Mesodermal cell (in vitro differentiated cells): ENCODE results near the gene CDIPT.

ENCODE experiments used
- H3K27ac ChIP-seq: 2 replicates; pipeline ENCODE4 v1.7.0; 2013; ENCODE audit warnings: mild to moderate bottlenecking, low read depth, low read length, moderate library complexity; ENCODE audit not compliant: severe bottlenecking
- H3K36me3 ChIP-seq: 2 replicates; pipeline ENCODE4 v1.7.1; 2013; ENCODE audit warnings: mild to moderate bottlenecking, low read length, moderate library complexity; ENCODE audit not compliant: control insufficient read depth, insufficient read depth
- H3K4me1 ChIP-seq: one replicate; pipeline ENCODE4 v1.7.1; 2013; ENCODE audit warnings: mild to moderate bottlenecking, low read length; ENCODE audit not compliant: insufficient read depth, control insufficient read depth, poor library complexity, severe bottlenecking
- H3K4me3 ChIP-seq: 2 replicates; pipeline ENCODE4 v1.7.0; 2013; ENCODE audit warnings: low read length, control low read depth, mild to moderate bottlenecking; ENCODE audit not compliant: insufficient read depth, poor library complexity, severe bottlenecking; ENCODE audit errors: extremely low read depth
- H3K9me3 ChIP-seq: 2 replicates; pipeline ENCODE4 v1.7.1; 2013; ENCODE audit warnings: mild to moderate bottlenecking, low read length, moderate library complexity; ENCODE audit not compliant: control insufficient read depth
- WGBS, 2 experiments: methylation state at CpG; one replicate each; pipeline ENCODE4 v1.1.5; 2013; ENCODE audit warnings: missing lambda C conversion rate in 2 of 2; ENCODE audit not compliant: insufficient coverage in 2 of 2; 5-methylcytosine and 5-hydroxymethylcytosine counted together

The CDIPT gene

GRCh38 chr16:29904947-29905346 is 41.9 kb upstream of the CDIPT start:
- Histone ChIP-seq H3K4me3 (no peak overlapping the region), H3K36me3 (peaks cover 20% of the 10 kb centered on the region), H3K9me3 (no peaks in the 10 kb centered on the region), H3K4me1 (no peaks in the 10 kb centered on the region), H3K27ac (no peak overlapping the region)
- 98 to 100% methylated on average over 2 to 5 of the region's 7 CpGs for WGBS, 2 experiments

GRCh38 chr16:29903590-29903989 is 40.6 kb upstream of the CDIPT start:
- Histone ChIP-seq H3K4me1 (peaks cover 3% of the 10 kb centered on the region), H3K36me3 (peaks cover 20% of the 10 kb centered on the region), H3K9me3 (no peaks in the 10 kb centered on the region), H3K4me3 (no peak overlapping the region), H3K27ac (no peak overlapping the region)
- WGBS, 2 experiments: 89 to 98% methylated on average over 3 to 4 of the region's 4 CpGs

- 93 to 98% methylated on average over 19 of the region's 19 CpGs for WGBS, 2 experiments
- peaks cover 19% of the 10 kb centered on the region for H3K36me3 ChIP-seq
- peak overlapping the region; percentile 58 for H3K4me3 ChIP-seq
- H3K27ac ChIP-seq: no peak overlapping the region
- peaks cover 13% of the 10 kb centered on the region for H3K4me1 ChIP-seq
- H3K9me3 ChIP-seq: no peaks in the 10 kb centered on the region
Observed at GRCh38 chr16:29901607-29901945, 38.5 kb upstream of the CDIPT start.

DNA sequence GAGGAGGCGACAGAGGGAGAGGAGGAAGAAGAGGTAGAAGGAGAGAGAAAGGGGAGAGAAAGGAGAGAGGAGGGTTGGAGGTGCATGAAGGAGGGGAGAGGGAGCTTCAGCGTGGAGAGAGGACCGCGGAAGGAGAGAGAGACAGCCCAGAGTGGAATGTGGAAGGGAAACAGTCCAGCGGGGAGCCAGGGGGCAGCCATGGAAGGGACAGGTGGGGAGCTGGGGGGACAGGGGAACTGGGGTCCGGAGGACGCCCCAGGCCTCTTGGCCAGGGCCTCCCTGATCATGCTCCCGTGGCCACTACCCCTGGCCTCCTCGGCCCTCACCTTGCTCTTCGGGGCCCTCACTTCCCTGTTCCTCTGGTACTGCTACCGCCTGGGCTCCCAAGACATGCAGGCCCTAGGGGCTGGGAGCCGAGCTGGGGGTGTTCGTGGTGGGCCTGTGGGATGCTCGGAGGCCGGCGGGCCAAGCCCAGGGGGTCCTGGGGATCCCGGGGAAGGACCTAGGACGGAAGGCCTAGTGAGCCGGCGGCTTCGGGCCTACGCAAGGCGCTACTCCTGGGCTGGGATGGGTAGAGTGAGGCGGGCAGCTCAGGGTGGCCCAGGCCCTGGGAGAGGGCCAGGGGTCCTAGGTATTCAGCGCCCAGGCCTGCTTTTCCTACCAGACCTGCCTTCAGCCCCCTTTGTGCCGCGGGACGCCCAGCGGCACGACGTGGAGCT is 38.0 kb upstream of the CDIPT start:
- 62 to 65% methylated on average over 22 to 31 of the region's 31 CpGs for WGBS, 2 experiments
- Histone ChIP-seq H3K4me1 (peaks cover 13% of the 10 kb centered on the region), H3K27ac (peak overlapping the region; percentile 78), H3K4me3 (peak overlapping the region; percentile 58), H3K9me3 (no peaks in the 10 kb centered on the region), H3K36me3 (peaks cover 17% of the 10 kb centered on the region)

- 1 to 2% methylated on average over 44 to 45 of the region's 67 CpGs for WGBS, 2 experiments
- H3K9me3 ChIP-seq: no peaks in the 10 kb centered on the region
- peak within 1 kb of the TSS; percentile 78 for H3K27ac ChIP-seq
- H3K4me3 ChIP-seq: peak within 1 kb of the TSS; percentile 58
- peaks cover 13% of the 10 kb centered on the region for H3K4me1 ChIP-seq
- H3K36me3 ChIP-seq: peaks cover 16% of the 10 kb centered on the region
Observed at GRCh38 chr16:29900102-29900887, 37.3 kb upstream of the CDIPT start, which contains the start of gene ASPHD1. ASPHD1 (plus strand) TSS chr16:29900488; CDS start chr16:29900972, 484 bp downstream.

GRCh38 chr16:29899516-29900101 is 36.6 kb upstream of the CDIPT start, which contains the start of gene SEZ6L2:
SEZ6L2 (minus strand) TSS chr16:29899550; CDS start chr16:29899019, 531 bp downstream.
- WGBS, 2 experiments: 0% methylated on average over 13 to 22 of the region's 29 CpGs
- Histone ChIP-seq H3K36me3 (peaks cover 10% of the 10 kb centered on the region), H3K9me3 (no peaks in the 10 kb centered on the region), H3K4me3 (peak within 1 kb of the TSS; percentile 58), H3K27ac (peak within 1 kb of the TSS; percentile 78), H3K4me1 (peaks cover 13% of the 10 kb centered on the region)

- peak overlapping the region; percentile 78 for H3K27ac ChIP-seq
- H3K4me3 ChIP-seq: peak overlapping the region; percentile 58
- WGBS, 2 experiments: 0% methylated on average over 9 to 12 of the region's 25 CpGs
Observed at GRCh38 chr16:29898804-29899515, 35.9 kb upstream of the CDIPT start.

GRCh38 chr16:29898135-29898803 is 35.2 kb upstream of the CDIPT start:
- no peak overlapping the region for H3K27ac ChIP-seq
- no peaks in the 10 kb centered on the region for H3K9me3 ChIP-seq
- H3K4me3 ChIP-seq: peak overlapping the region; percentile 58
- H3K36me3 ChIP-seq: peaks cover 6% of the 10 kb centered on the region
- 9 to 15% methylated on average over 7 to 9 of the region's 9 CpGs for WGBS, 2 experiments
- H3K4me1 ChIP-seq: peaks cover 13% of the 10 kb centered on the region

More at GRCh38 chr16:29898804-29899515, 35.9 kb upstream of the CDIPT start:
- H3K9me3 ChIP-seq: no peaks in the 10 kb centered on the region
- H3K36me3 ChIP-seq: peaks cover 6% of the 10 kb centered on the region
- H3K4me1 ChIP-seq: peaks cover 13% of the 10 kb centered on the region

DNA sequence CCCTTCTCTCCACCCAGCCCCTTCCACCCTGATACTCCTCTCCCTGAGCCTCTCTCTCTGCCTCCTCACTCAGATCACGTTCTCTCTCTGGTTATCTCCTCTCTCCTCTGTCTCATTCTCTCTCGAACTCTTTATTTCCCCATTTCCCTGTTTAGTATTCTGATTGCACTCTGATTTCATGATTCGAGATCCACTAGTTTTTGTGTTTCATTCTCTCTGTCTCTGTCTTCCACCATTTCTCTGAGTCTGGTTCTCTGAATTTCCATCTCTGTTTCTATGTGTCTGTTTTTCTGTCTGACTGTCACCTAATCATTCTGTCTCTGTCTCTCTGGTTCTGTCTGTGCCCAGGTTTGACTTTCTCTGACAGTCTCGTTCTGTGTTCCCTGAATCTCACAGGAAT is 34.3 kb upstream of the CDIPT start:
- 80 to 85% methylated on average over 4 of the region's 4 CpGs for WGBS, 2 experiments
- Histone ChIP-seq H3K9me3 (no peaks in the 10 kb centered on the region), H3K4me1 (peaks cover 13% of the 10 kb centered on the region), H3K27ac (no peak overlapping the region), H3K4me3 (no peak overlapping the region), H3K36me3 (peaks cover 6% of the 10 kb centered on the region)

- peaks cover 13% of the 10 kb centered on the region for H3K4me1 ChIP-seq
- no peak overlapping the region for H3K27ac ChIP-seq
- no peak overlapping the region for H3K4me3 ChIP-seq
- 84 to 85% methylated on average over 9 to 10 of the region's 15 CpGs for WGBS, 2 experiments
- peaks cover 6% of the 10 kb centered on the region for H3K36me3 ChIP-seq
- H3K9me3 ChIP-seq: no peaks in the 10 kb centered on the region
Observed at GRCh38 chr16:29896841-29897240, 33.8 kb upstream of the CDIPT start.
